Activated CD8-positive, alpha-beta memory T cell treated with anti-CD3 and anti-CD28 coated beads, Interleukin-2, amount 10 ng/mL, durations not matched to agents 7 days and 5 days (primary cell): ENCODE measurements around the gene CERS6. TPM values are rescaled to one million over a fixed set of nuclear protein-coding genes. Genes with fewer than 3 reads are reported as not detected.

Experiments used
- ATAC-seq: fragments of 150-1000 bp; cut with Tn5 transposase; one replicate; pipeline ENCODE4 v1.10.0; 2021; ENCODE audit warnings: moderate library complexity
- CTCF ChIA-PET: fragments of 350-600 bp; sonication (Branson Sonifier 250); formaldehyde crosslinking; loops from one replicate; lab custom pipeline; 2021; ENCODE audit warnings: antibody characterized with exemption; lab: Charles Lee
- DNase-seq: peaks from one replicate; pipeline ENCODE4 v3.0.0-alpha.2; 2020
- H3K27ac Mint-ChIP-seq: one replicate; pipeline ENCODE4 v1.8.0; 2021; ENCODE audit warnings: mild to moderate bottlenecking, mixed read lengths
- H3K27me3 Mint-ChIP-seq: one replicate; pipeline ENCODE4 v1.8.0; 2021; ENCODE audit warnings: mixed read lengths
- H3K36me3 Mint-ChIP-seq: one replicate; pipeline ENCODE4 v1.8.0; 2021; ENCODE audit warnings: mild to moderate bottlenecking, mixed read lengths
- H3K4me1 Mint-ChIP-seq: one replicate; pipeline ENCODE4 v1.8.0; 2021; ENCODE audit warnings: mixed read lengths
- H3K4me3 Mint-ChIP-seq: one replicate; pipeline ENCODE4 v1.8.0; 2021; ENCODE audit warnings: mild to moderate bottlenecking, moderate library complexity, mixed read lengths
- H3K9me3 Mint-ChIP-seq: one replicate; pipeline ENCODE4 v1.8.0; 2022; ENCODE audit warnings: low read depth, mixed read lengths
- total RNA-seq, 2 experiments: library from RNA; stranded (reverse); gene quantifications; one replicate each; pipeline ENCODE4 v1.2.3, GENCODE V29; 2021

The CERS6 gene
- total RNA-seq, 2 experiments from 2014 or later: 5.0 to 12.7 TPM

DNA sequence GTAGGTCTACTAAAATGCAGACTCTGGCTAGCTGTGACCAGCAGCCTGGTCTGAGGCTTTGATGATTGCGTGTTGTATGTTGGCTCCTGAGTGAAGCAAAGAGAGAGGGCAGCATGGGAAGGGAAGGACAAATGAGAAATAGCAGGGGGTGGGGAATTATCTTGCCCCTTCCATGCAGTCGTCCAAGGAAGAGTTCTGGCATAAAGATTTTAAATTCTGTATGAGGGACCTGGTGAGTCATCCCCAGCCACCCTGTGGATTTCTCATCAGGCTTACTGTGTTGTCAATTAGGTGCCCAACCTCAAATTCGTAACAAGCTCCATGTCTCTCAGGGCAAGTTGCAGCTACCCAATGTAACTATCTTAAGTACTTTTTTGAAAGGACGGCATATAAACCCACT, 274.3 kb downstream of the CERS6 start:
- no peak for ATAC-seq
- no peak overlapping the region for H3K27ac Mint-ChIP-seq
- H3K9me3 Mint-ChIP-seq: no peaks in the 10 kb centered on the region
- peaks cover 2% of the 10 kb centered on the region for H3K27me3 Mint-ChIP-seq
- H3K4me3 Mint-ChIP-seq: no peak overlapping the region
- H3K36me3 Mint-ChIP-seq: no peaks in the 10 kb centered on the region
- no peak for DNase-seq
- CTCF ChIA-PET: no interaction called here
- H3K4me1 Mint-ChIP-seq: no peaks in the 10 kb centered on the region

DNA sequence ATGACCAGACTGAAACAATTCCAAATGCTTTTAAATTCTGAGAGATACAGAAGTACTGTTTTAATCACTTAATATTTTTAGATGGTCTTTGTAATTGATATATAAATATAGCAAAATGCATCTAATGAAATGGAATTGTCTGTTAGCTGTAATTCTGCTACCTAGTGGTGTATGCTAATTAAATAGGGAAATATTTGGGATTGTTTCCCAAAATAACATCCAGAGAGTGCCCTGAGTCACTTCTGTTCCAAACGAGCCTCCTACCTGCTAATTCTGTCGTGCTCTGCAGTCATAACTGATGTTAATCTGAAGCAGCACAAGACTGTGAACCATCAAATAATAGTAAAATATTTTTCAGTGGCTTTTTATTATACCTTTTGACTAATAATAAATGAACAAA, 274.9 kb downstream of the CERS6 start:
- CTCF ChIA-PET: no interaction called here
- Mint-ChIP-seq H3K9me3 (no peaks in the 10 kb centered on the region), H3K4me3 (no peak overlapping the region), H3K27me3 (peaks cover 2% of the 10 kb centered on the region), H3K27ac (no peak overlapping the region), H3K36me3 (no peaks in the 10 kb centered on the region), H3K4me1 (no peaks in the 10 kb centered on the region)
- ATAC-seq: no peak
- DNase-seq: no peak

DNA sequence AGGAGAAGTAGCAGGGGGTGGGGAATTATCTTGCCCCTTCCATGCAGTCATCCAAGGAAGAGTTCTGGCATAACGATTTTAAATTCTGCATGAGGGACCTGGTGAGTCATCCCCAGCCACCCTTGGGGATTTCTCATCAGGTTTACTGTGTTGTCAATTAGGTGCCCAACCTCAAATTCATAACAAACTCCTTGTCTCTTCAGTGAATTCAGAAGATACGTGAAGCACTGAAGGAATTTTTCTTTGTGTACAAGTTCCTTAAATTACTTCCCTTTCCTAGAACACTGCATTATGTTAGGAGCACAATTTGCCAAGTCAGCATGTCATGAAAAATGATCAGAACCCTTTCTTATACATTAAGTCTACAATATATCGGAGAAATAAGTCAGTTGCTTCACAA, 275.5 kb downstream of the CERS6 start:
- no peaks in the 10 kb centered on the region for H3K9me3 Mint-ChIP-seq
- CTCF ChIA-PET: no interaction called here
- no peaks in the 10 kb centered on the region for H3K4me1 Mint-ChIP-seq
- DNase-seq (no peak), ATAC-seq (no peak)
- H3K4me3 Mint-ChIP-seq: no peak overlapping the region
- H3K27ac Mint-ChIP-seq: no peak overlapping the region
- H3K36me3 Mint-ChIP-seq: no peaks in the 10 kb centered on the region
- peaks cover 2% of the 10 kb centered on the region for H3K27me3 Mint-ChIP-seq

- ATAC-seq: no peak
- no peak overlapping the region for H3K4me3 Mint-ChIP-seq
- H3K27me3 Mint-ChIP-seq: peaks cover 2% of the 10 kb centered on the region
- CTCF ChIA-PET: no interaction called here
- no peaks in the 10 kb centered on the region for H3K4me1 Mint-ChIP-seq
- DNase-seq: no peak
- H3K9me3 Mint-ChIP-seq: no peaks in the 10 kb centered on the region
- H3K36me3 Mint-ChIP-seq: no peaks in the 10 kb centered on the region
- H3K27ac Mint-ChIP-seq: no peak overlapping the region
These were observed 276.0 kb downstream of the CERS6 start for GRCh38 chr2:168732100-168732499.

DNA sequence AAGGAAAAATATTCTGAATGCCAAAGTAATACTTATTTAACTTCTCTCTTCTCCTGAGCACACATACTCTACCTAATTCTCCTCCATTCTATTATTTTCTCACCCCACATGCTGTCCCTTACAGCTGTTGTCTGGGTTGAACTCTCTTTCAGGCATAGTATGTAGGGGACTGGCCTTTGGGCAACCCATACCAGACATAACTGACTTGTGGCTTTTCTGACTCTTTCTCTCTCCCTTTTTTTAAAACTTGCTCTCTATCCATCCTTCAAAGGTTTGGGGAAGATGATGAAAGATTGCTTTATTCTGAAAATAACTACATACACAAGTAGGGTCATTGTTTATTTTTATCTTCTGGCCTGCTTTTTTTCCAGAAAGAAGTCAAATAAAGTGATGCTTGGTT, 276.4 kb downstream of the CERS6 start:
- Mint-ChIP-seq H3K4me1 (no peaks in the 10 kb centered on the region), H3K9me3 (no peaks in the 10 kb centered on the region), H3K27ac (no peak overlapping the region), H3K36me3 (no peaks in the 10 kb centered on the region), H3K4me3 (no peak overlapping the region), H3K27me3 (peaks cover 2% of the 10 kb centered on the region)
- CTCF ChIA-PET: no interaction called here
- DNase-seq (no peak), ATAC-seq (no peak)

GRCh38 chr2:168734199-168734760, 278.2 kb downstream of the CERS6 start:
- Mint-ChIP-seq H3K9me3 (no peaks in the 10 kb centered on the region), H3K4me1 (no peaks in the 10 kb centered on the region), H3K27ac (no peak overlapping the region), H3K4me3 (no peak overlapping the region), H3K27me3 (peaks cover 2% of the 10 kb centered on the region), H3K36me3 (no peaks in the 10 kb centered on the region)
- CTCF ChIA-PET: no interaction called here
- DNase-seq (no peak), ATAC-seq (no peak)

DNA sequence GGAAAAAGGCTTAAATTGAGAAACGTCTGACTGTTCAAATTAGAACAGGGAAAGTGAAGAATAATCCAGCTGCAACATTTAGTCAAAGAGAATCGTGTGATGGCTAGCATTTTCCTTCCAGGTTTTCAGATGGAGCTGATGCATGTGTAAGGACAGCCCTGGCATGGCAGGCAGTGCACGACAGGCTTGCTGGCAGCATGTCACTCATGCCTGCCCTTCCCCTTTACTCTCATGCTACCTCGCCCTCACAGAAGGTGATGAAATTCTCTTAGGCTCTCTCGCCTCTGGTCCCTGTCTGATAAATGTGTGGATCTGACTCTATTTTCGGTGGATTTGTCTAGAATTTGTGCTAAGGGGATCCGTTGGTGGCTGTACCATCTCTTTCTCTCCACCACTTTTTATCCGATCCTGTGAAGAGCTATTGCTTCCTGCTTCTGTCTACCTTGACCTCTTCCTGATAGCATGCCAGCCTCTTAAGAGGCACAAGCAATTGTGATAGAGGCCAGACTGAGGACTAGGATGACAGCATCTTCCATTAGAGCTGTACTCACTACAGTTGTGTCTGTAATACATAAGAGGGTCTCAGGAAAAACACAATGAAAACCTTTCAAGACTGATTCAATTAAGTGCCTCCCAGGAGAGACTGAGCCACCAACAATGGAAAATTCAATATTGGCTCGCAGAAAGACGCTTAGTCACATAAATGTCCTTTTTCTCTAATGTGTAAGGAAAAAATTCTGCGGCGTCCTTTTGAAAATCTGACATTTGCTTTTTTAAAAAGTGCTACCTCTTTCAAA, 280.8 kb downstream of the CERS6 start:
- Mint-ChIP-seq H3K4me3 (no peak overlapping the region), H3K27me3 (no peaks in the 10 kb centered on the region), H3K9me3 (no peaks in the 10 kb centered on the region), H3K4me1 (no peaks in the 10 kb centered on the region), H3K27ac (no peak overlapping the region), H3K36me3 (no peaks in the 10 kb centered on the region)
- no peak for ATAC-seq
- CTCF ChIA-PET: no interaction called here
- no peak for DNase-seq

- Mint-ChIP-seq H3K9me3 (no peaks in the 10 kb centered on the region), H3K4me1 (no peaks in the 10 kb centered on the region), H3K27ac (no peak overlapping the region), H3K4me3 (no peak overlapping the region), H3K36me3 (no peaks in the 10 kb centered on the region), H3K27me3 (no peaks in the 10 kb centered on the region)
- CTCF ChIA-PET: interaction anchor here (1.4 kb wide), 1 partner anchor 391 kb away, joined by 3 read pairs; no protein-coding TSS in a partner anchor
- ATAC-seq (no peak), DNase-seq (no peak)
These were observed 282.0 kb downstream of the CERS6 start for GRCh38 chr2:168738062-168738461.

DNA sequence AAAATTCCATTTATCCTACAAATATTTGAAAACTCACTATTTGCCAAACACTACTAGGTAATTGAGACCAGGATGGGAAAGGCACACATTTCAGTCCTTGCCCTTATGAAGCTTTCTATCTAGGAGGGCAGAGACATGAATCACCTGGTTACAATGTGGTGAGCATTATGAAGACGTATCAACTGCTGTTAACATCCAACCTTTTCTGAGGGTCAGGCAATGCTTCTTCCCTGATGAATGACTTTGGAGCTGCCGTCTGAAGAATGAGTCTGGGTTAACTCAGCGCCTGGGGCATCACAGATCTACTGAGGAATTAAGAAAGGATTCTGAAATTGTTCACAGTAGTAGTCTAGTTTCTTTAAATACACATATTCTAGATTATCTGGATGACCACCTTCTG, 284.3 kb downstream of the CERS6 start:
- no peaks in the 10 kb centered on the region for H3K36me3 Mint-ChIP-seq
- no peak for ATAC-seq
- no peak overlapping the region for H3K4me3 Mint-ChIP-seq
- H3K4me1 Mint-ChIP-seq: no peaks in the 10 kb centered on the region
- no peaks in the 10 kb centered on the region for H3K9me3 Mint-ChIP-seq
- CTCF ChIA-PET: interaction anchor here (1.6 kb wide), 1 partner anchor 32 kb away, joined by 3 read pairs; no protein-coding TSS in a partner anchor
- H3K27ac Mint-ChIP-seq: no peak overlapping the region
- no peak for DNase-seq
- no peaks in the 10 kb centered on the region for H3K27me3 Mint-ChIP-seq

DNA sequence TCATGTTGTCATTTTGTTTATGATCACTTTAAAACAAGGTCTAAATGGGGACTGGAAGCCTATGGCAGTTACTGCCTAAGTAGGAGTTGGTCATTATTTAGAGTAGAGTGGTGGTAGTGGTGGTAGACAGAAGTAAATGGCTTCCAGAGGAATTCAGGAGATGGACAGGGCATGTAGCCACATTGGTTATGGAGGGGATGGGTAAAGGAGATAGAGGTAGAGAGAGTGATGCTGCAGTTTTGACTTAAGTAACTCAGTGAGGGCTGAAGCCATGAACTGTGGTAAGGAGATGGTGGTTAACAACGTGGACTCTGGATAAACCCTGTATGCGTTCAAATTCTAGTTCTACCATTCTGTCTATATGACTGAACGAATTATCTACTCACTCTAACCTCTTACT, 284.7 kb downstream of the CERS6 start:
- CTCF ChIA-PET: interaction anchor here (1.6 kb wide), 1 partner anchor 32 kb away, joined by 3 read pairs; no protein-coding TSS in a partner anchor
- ATAC-seq: no peak

DNA sequence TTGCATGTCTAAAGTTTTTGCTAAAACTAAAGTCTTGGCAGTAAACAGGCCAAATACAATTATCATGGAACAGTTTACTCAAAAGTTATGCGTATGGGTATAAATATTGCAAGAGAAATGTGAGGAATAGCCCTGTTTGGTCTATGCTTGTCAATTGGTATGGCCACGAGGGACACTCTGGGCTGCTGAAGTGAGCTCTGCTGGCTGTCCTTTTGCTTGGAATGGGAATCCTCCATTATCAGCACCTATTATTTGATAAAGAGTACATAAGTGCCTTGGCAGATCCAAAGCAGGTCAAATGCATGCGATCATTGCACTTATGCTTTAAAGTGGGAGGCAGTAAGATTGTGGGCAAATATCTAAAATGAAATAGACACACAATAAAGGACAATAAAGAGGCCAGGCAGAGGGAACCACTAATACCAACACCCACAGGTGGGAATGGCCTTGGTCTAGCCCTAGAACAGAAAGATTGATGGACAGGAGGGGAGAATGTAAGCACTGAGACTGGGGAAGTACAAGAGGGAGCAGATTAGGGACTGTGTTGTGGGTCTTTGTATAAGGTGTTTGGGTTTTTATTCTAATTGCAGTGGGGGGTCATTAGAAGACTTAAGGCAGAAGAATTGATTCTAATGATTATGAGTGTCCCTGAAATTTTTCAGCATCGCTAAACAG, 286.3 kb downstream of the CERS6 start:
- H3K4me1 Mint-ChIP-seq: no peaks in the 10 kb centered on the region
- no peak for DNase-seq
- CTCF ChIA-PET: no interaction called here
- H3K9me3 Mint-ChIP-seq: no peaks in the 10 kb centered on the region
- H3K4me3 Mint-ChIP-seq: no peak overlapping the region
- ATAC-seq: no peak
- H3K36me3 Mint-ChIP-seq: no peaks in the 10 kb centered on the region
- H3K27ac Mint-ChIP-seq: no peak overlapping the region
- no peaks in the 10 kb centered on the region for H3K27me3 Mint-ChIP-seq

More for the DNA sequence above, 284.7 kb downstream of the CERS6 start:
- H3K36me3 Mint-ChIP-seq: no peaks in the 10 kb centered on the region
- H3K4me1 Mint-ChIP-seq: no peaks in the 10 kb centered on the region
- H3K27ac Mint-ChIP-seq: no peak overlapping the region
- H3K27me3 Mint-ChIP-seq: no peaks in the 10 kb centered on the region
- H3K9me3 Mint-ChIP-seq: no peaks in the 10 kb centered on the region
- no peak overlapping the region for H3K4me3 Mint-ChIP-seq
- no peak for DNase-seq

- Mint-ChIP-seq H3K27ac (no peak overlapping the region), H3K4me1 (no peaks in the 10 kb centered on the region), H3K4me3 (no peak overlapping the region), H3K36me3 (no peaks in the 10 kb centered on the region), H3K9me3 (no peaks in the 10 kb centered on the region), H3K27me3 (no peaks in the 10 kb centered on the region)
- CTCF ChIA-PET: no interaction called here
- DNase-seq (no peak), ATAC-seq (no peak)
These were observed 288.8 kb downstream of the CERS6 start for GRCh38 chr2:168744844-168745243.

- Mint-ChIP-seq H3K9me3 (no peaks in the 10 kb centered on the region), H3K27ac (no peak overlapping the region), H3K4me3 (no peak overlapping the region), H3K4me1 (peaks cover 13% of the 10 kb centered on the region), H3K36me3 (no peaks in the 10 kb centered on the region), H3K27me3 (no peaks in the 10 kb centered on the region)
- ATAC-seq (no peak), DNase-seq (no peak)
- CTCF ChIA-PET: no interaction called here
These were observed 292.4 kb downstream of the CERS6 start for GRCh38 chr2:168748461-168748860.

DNA sequence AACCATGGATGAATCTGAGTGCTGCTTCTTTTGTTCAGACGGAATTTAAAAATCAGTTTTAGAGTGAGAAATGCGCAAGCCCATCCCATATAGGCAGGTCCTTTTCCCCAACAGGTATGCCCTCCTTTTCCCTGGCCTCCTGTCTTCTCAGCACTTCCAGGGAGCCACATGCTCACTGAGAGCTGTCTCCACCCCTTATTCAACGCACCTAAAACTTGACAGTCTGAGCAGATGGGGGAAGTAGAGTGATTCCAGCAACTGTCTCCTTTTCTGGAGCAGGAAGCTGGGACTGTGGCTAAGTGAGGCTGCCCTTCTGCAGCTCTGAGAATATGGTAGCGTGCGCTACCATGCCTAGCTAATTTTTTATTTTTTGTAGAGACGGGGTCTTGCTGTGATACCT, 293.2 kb downstream of the CERS6 start:
- DNase-seq (no peak), ATAC-seq (no peak)
- H3K4me3 Mint-ChIP-seq: no peak overlapping the region
- H3K36me3 Mint-ChIP-seq: no peaks in the 10 kb centered on the region
- peaks cover 13% of the 10 kb centered on the region for H3K4me1 Mint-ChIP-seq
- H3K9me3 Mint-ChIP-seq: no peaks in the 10 kb centered on the region
- H3K27me3 Mint-ChIP-seq: no peaks in the 10 kb centered on the region
- CTCF ChIA-PET: no interaction called here
- no peak overlapping the region for H3K27ac Mint-ChIP-seq
